ENCODE results near the gene G0S2. TPM values are rescaled to one million over a fixed set of nuclear protein-coding genes. Genes with fewer than 3 reads are reported as not detected.

The G0S2 gene
- total and polyA plus RNA-seq, 2 of the 8 experiments (the other 6 are each of a cell fraction or from before 2014, with no cell fraction given), result 1.0 to 1.7 TPM

- TF ChIP-seq CHD2 (IDR thresholded peaks at IDR 0.05; ENCODE audit: low read length), result no peak
- no peak for TF ChIP-seq HDAC6 (IDR thresholded peaks at IDR 0.05; ENCODE audit: low read depth, low read length)
- TF ChIP-seq PHF8 (conservative IDR thresholded peaks at IDR 0.05; ENCODE audit: low read depth, low read length), result no peak
- TF ChIP-seq BACH1 (IDR thresholded peaks at IDR 0.05; ENCODE audit: low read length), result no peak
- no peak for TF ChIP-seq TCF12 (IDR thresholded peaks at IDR 0.05; ENCODE audit: low read depth, low read length)
These were observed 12.3 kb upstream of the G0S2 start (continued) for GRCh38 chr1:209662879-209663327.

Measured in H1 (cell line).